ENCODE results near the gene CDC27.
"Not testable (repeated sequence)": the region's sequence is repeated elsewhere in the genome, so short reads cannot be mapped to it uniquely, and the experiment has no call there.

The CDC27 gene

GRCh38 chr17:47199627-47200324 lies 10.7 kb upstream of the CDC27 start:
- FAIRE-seq = peak; percentile 84
- DNase-seq (ENCODE audit: insufficient read length, low spot score) = no peak

GRCh38 chr17:47197821-47198220 lies 8.7 kb upstream of the CDC27 start:
- DNase-seq (ENCODE audit: insufficient read length, low spot score) = no peak
- FAIRE-seq = no peak
- TF ChIP-seq SPI1 (IDR thresholded peaks at IDR 0.05; ENCODE audit: low read depth, low read length) (no peak), POLR2A (IDR thresholded peaks at IDR 0.05; ENCODE audit: low read depth, low read length) (no peak), POLR2AphosphoS5 (IDR thresholded peaks at IDR 0.05; ENCODE audit: low read depth, low read length) (no peak), POU2F2 (IDR thresholded peaks at IDR 0.05; ENCODE audit: low read depth, low read length) (no peak), PAX5 (IDR thresholded peaks at IDR 0.05; ENCODE audit: insufficient read depth, low read length, severe bottlenecking) (no peak), TAF1 (IDR thresholded peaks at IDR 0.05; ENCODE audit: low read depth, low read length) (no peak)

More at GRCh38 chr17:47199627-47200324, 10.7 kb upstream of the CDC27 start:
- TF ChIP-seq PAX5 (IDR thresholded peaks at IDR 0.05; ENCODE audit: insufficient read depth, low read length, severe bottlenecking) (no peak), SPI1 (IDR thresholded peaks at IDR 0.05; ENCODE audit: low read depth, low read length) (peak; percentile 98), TAF1 (IDR thresholded peaks at IDR 0.05; ENCODE audit: low read depth, low read length) (no peak), POU2F2 (IDR thresholded peaks at IDR 0.05; ENCODE audit: low read depth, low read length) (no peak)

- no peak for DNase-seq (ENCODE audit: insufficient read length, low spot score)
- no peak for FAIRE-seq
- TF ChIP-seq POLR2AphosphoS5 (IDR thresholded peaks at IDR 0.05; ENCODE audit: low read depth, low read length) (no peak), PAX5 (IDR thresholded peaks at IDR 0.05; ENCODE audit: insufficient read depth, low read length, severe bottlenecking) (no peak), POU2F2 (IDR thresholded peaks at IDR 0.05; ENCODE audit: low read depth, low read length) (no peak), POLR2A (IDR thresholded peaks at IDR 0.05; ENCODE audit: low read depth, low read length) (no peak), SPI1 (IDR thresholded peaks at IDR 0.05; ENCODE audit: low read depth, low read length) (no peak), TAF1 (IDR thresholded peaks at IDR 0.05; ENCODE audit: low read depth, low read length) (no peak)
Measured at GRCh38 chr17:47193931-47194511, 4.9 kb upstream of the CDC27 start.

GRCh38 chr17:47192554-47192953 lies 3.5 kb upstream of the CDC27 start:
- DNase-seq (ENCODE audit: insufficient read length, low spot score) (no peak), FAIRE-seq (no peak)
- TF ChIP-seq POLR2A (IDR thresholded peaks at IDR 0.05; ENCODE audit: low read depth, low read length) (no peak), PAX5 (IDR thresholded peaks at IDR 0.05; ENCODE audit: insufficient read depth, low read length, severe bottlenecking) (no peak), POLR2AphosphoS5 (IDR thresholded peaks at IDR 0.05; ENCODE audit: low read depth, low read length) (no peak), SPI1 (IDR thresholded peaks at IDR 0.05; ENCODE audit: low read depth, low read length) (no peak), TAF1 (IDR thresholded peaks at IDR 0.05; ENCODE audit: low read depth, low read length) (no peak)

- no peak for FAIRE-seq
- no peak for TF ChIP-seq POLR2AphosphoS5 (IDR thresholded peaks at IDR 0.05; ENCODE audit: low read depth, low read length)
Measured at GRCh38 chr17:47190770-47191169, 1.7 kb upstream of the CDC27 start.

GRCh38 chr17:47190243-47190642 lies 1.1 kb upstream of the CDC27 start:
- FAIRE-seq (no peak), DNase-seq (ENCODE audit: insufficient read length, low spot score) (no peak)
- TF ChIP-seq PAX5 (IDR thresholded peaks at IDR 0.05; ENCODE audit: insufficient read depth, low read length, severe bottlenecking) (no peak), TAF1 (IDR thresholded peaks at IDR 0.05; ENCODE audit: low read depth, low read length) (no peak), SPI1 (IDR thresholded peaks at IDR 0.05; ENCODE audit: low read depth, low read length) (no peak), POU2F2 (IDR thresholded peaks at IDR 0.05; ENCODE audit: low read depth, low read length) (no peak), POLR2AphosphoS5 (IDR thresholded peaks at IDR 0.05; ENCODE audit: low read depth, low read length) (no peak), POLR2A (IDR thresholded peaks at IDR 0.05; ENCODE audit: low read depth, low read length) (no peak)

More at GRCh38 chr17:47190770-47191169, 1.7 kb upstream of the CDC27 start:
- DNase-seq (ENCODE audit: insufficient read length, low spot score) = no peak

- TF ChIP-seq POLR2AphosphoS5 (IDR thresholded peaks at IDR 0.05; ENCODE audit: low read depth, low read length) (no peak), PAX5 (IDR thresholded peaks at IDR 0.05; ENCODE audit: insufficient read depth, low read length, severe bottlenecking) (no peak), TAF1 (IDR thresholded peaks at IDR 0.05; ENCODE audit: low read depth, low read length) (no peak), POLR2A (IDR thresholded peaks at IDR 0.05; ENCODE audit: low read depth, low read length) (no peak), POU2F2 (IDR thresholded peaks at IDR 0.05; ENCODE audit: low read depth, low read length) (no peak), SPI1 (IDR thresholded peaks at IDR 0.05; ENCODE audit: low read depth, low read length) (no peak)
- FAIRE-seq (no peak), DNase-seq (ENCODE audit: insufficient read length, low spot score) (no peak)
Measured at GRCh38 chr17:47189732-47190237, 690 bp upstream of the CDC27 start.

- no peak for TF ChIP-seq PAX5 (IDR thresholded peaks at IDR 0.05; ENCODE audit: insufficient read depth, low read length, severe bottlenecking)
- peak; percentile 29; the same call in 1 of the 2 replicates for TF ChIP-seq TAF1 (IDR thresholded peaks at IDR 0.05; ENCODE audit: low read depth, low read length)
- TF ChIP-seq POLR2A (IDR thresholded peaks at IDR 0.05; ENCODE audit: low read depth, low read length) = peak; percentile 61
- TF ChIP-seq POLR2AphosphoS5 (IDR thresholded peaks at IDR 0.05; ENCODE audit: low read depth, low read length) = no peak; the same call in 1 of the 2 replicates
- TF ChIP-seq SPI1 (IDR thresholded peaks at IDR 0.05; ENCODE audit: low read depth, low read length) = no peak
- no peak for TF ChIP-seq POU2F2 (IDR thresholded peaks at IDR 0.05; ENCODE audit: low read depth, low read length)
- FAIRE-seq (no peak), DNase-seq (ENCODE audit: insufficient read length, low spot score) (no peak)
Measured at GRCh38 chr17:47188271-47188875, 722 bp downstream of the CDC27 start.

- DNase-seq (ENCODE audit: insufficient read length, low spot score) (no peak), FAIRE-seq (no peak)
- TF ChIP-seq POLR2AphosphoS5 (IDR thresholded peaks at IDR 0.05; ENCODE audit: low read depth, low read length) (no peak), POU2F2 (IDR thresholded peaks at IDR 0.05; ENCODE audit: low read depth, low read length) (no peak), SPI1 (IDR thresholded peaks at IDR 0.05; ENCODE audit: low read depth, low read length) (no peak), PAX5 (IDR thresholded peaks at IDR 0.05; ENCODE audit: insufficient read depth, low read length, severe bottlenecking) (no peak), POLR2A (IDR thresholded peaks at IDR 0.05; ENCODE audit: low read depth, low read length) (no peak), TAF1 (IDR thresholded peaks at IDR 0.05; ENCODE audit: low read depth, low read length) (no peak)
Measured at GRCh38 chr17:47184681-47185080, 4.4 kb downstream of the CDC27 start.

- not testable (repeated sequence) for FAIRE-seq
Measured at GRCh38 chr17:47180988-47181387, 8.1 kb downstream of the CDC27 start.

More at GRCh38 chr17:47180988-47181387, 8.1 kb downstream of the CDC27 start:
- not testable (repeated sequence) for DNase-seq (ENCODE audit: insufficient read length, low spot score)

All from GM12891 (cell line).